Medulla oblongata (tissue), 1 donor: Measurements from ENCODE around the gene MCF2L.

Experiments used
- DNase-seq: peaks from one replicate; pipeline ENCODE4 v3.0.0-alpha.2; 2015; ENCODE audit errors: extremely low spot score

MCF2L gene

DNA sequence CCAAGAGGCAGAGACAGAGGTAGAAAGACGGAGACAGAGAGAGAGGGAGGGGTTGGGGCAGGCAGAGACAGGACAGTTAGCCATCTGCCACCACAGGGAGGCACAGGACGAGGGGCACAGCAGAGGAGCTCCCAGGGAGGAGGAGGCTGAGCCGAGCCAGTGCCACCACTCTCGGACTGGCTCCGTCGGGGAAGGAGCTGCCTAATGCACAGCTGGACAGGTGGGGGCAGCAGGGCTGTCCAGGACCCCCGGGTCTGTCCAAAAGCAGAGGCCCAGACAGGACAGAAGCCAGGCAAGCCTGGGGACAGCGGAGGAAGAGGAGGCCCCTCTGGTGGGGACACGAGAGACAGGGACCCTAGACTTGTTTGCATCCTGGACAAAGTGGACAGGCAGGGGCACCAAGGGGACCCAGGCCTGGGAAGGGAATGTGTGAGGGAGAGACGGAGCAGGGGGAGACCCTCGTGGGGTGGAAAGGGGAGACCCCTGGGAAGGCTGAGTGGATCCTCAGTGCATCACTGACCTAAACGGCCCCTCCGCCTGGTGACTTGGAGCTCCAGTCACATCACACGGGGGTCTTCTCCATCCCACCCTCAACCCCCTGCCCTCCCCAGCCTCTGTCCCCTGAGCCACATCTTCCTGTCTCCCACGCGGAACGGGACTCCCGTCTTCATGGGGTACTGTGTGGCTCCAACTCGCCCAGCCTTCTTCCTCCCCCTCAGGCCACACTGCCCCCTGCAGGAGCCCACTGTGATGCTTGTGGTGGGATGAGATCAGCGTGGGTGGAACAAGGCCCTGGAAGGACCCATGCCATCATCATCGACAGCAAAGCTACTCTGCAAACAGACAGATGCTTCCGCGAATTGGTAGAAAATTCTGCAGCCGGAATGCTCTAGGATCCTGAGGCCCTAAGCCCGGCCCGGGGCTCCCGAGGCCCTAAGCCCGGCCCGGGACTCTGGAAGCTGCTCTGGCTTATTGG lies 154.5 kb downstream of the MCF2L start:
- DNase-seq = no peak

- no peak for DNase-seq
Observed at GRCh38 chr13:113124211-113124970, 155.4 kb downstream of the MCF2L start.

DNA sequence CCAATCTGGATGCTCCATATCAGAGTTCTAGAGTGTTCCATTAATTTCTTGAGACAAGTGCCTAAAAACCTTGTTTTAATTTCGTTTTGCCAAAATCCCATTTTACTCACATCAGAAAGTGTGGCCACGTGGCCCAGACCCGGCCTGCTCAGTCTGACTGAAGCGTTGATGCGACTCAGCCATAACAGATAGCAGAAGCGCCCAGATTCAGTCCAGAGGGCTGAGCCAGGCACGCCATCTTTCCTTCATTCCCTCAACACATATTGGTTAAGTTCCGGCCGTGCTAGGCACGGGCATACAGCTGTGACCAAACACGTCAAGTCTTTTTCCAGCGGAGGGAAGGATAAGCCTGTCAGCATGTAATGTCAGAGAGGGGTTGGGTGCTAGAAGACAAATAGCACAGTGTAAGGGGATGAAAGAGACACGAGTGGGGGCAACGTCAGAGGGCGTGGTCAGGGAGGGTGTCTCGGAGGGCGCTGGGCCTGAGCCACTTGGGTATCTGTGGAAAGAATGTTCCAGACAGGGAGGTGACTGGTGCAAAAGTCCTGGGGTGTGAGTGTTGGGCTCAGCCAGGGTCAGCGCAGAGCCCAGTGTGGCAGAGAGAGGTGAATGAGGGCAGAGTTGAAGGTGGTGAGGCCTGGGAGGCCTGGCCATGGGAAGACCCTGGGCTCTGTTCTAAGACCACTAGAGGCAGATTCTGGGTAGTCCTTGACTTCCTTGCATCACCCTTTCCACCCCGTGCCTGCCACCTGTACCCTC lies 156.7 kb downstream of the MCF2L start:
- DNase-seq = no peak

GRCh38 chr13:113126265-113127150 lies 157.5 kb downstream of the MCF2L start:
- DNase-seq = no peak

DNA sequence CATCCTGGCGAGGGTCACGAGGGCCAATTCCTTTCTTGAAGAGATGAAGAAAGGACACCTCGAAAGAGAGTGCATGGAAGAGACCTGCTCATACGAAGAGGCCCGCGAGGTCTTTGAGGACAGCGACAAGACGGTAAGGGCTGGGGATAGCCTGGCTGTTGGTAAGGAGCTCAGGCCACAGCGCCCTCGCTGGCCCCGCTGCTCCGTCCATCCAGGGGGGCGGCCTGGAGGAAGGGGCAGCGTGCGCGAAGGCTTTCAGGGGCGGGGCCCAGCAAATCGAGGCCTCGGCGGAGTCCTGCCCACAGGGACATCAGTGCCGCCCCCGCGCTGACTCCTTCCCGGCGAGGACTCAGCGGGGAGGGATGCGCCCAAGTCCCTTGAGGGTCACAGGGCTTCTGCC lies 160.5 kb downstream of the MCF2L start:
- no peak for DNase-seq

GRCh38 chr13:113129921-113130750 lies 161.1 kb downstream of the MCF2L start:
- DNase-seq = no peak

DNA sequence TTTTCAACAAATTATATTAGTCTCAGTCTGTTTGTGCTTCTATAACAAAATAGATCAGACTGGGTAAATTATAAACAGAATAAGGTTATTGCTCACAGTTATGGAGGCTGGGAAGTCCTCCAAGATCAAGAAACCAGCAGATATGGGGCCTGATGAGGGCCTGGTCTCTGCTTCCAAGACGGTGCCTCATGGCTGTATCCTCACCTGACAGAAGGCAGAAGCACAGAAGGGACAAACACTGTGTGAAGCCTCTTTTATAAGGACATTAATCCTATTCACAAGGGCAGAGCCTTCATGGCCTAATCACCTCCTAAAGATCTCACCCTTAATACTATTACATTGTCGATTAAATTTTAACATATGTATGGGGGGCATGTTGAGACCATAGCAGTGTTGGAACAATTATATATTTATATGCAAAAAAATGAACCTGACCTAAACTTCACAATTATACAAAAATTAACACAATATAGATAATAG lies 166.3 kb downstream of the MCF2L start:
- no peak for DNase-seq

- DNase-seq = no peak
Observed at GRCh38 chr13:113137691-113138298, 168.8 kb downstream of the MCF2L start.

GRCh38 chr13:113138792-113139551 lies 170.0 kb downstream of the MCF2L start:
- no peak for DNase-seq

GRCh38 chr13:113139577-113139976 lies 170.6 kb downstream of the MCF2L start:
- no peak for DNase-seq

- DNase-seq = no peak
Observed at GRCh38 chr13:113140677-113141600, 171.9 kb downstream of the MCF2L start.

- no peak for DNase-seq
Observed at GRCh38 chr13:113141601-113141970, 172.6 kb downstream of the MCF2L start.

DNA sequence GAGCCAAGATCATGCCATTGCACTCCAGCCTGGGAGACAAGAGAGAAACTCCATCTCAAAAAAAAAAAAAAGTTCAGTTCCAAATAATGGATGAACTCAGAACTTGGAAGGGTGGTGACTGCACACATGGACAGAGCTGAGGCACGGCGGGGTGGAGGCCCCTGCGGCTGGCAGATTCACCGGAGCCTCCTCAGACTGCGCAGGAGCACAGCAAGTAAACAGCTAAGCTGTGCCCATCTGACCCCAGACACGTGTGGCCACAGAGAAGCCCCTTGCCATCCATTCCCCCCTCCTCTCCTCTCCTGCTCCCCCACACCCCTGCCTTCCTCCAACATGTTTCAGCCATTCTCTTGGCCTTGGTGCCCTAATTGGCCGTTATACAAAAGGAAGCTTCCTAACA lies 173.9 kb downstream of the MCF2L start:
- no peak for DNase-seq

- no peak for DNase-seq
Observed at GRCh38 chr13:113143466-113144254, 174.6 kb downstream of the MCF2L start.

- DNase-seq = no peak
Observed at GRCh38 chr13:113144255-113144629, 175.2 kb downstream of the MCF2L start.

DNA sequence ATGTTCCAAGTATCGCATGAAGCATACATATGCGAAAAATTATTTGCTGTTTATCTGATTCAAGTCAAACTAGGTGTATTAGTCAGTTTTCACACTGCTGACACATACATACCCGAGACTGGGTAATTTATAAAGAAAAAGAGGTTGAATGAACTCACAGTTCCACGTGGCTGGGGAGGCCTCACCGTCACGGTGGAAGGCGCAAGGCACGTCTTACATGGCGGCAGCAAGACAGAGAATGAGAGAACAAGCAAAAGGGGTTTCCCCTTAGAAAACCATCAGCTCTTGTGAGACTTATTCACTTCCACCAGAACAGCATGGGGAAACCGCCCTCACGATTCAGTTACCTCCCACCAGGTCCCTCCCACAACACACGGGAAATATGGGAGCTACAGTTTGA lies 176.5 kb downstream of the MCF2L start:
- no peak for DNase-seq
